Prostate gland (tissue), 2 donors: ENCODE data around the gene RPSA.
"Not testable (repeated sequence)": the region's sequence is repeated elsewhere in the genome, so short reads cannot be mapped to it uniquely, and the experiment has no call there.

Experiments used
- CTCF ChIP-seq, 4 experiments: fragments of 200-600 bp in 2 of 4; fragments of 450-650 bp in 2 of 4; sonication (generic) in 2 of 4; IDR thresholded peaks; 1 replicate in 3 of 4; 2 replicates in 1 of 4; pipeline ENCODE4 v1.5.1; 2016 to 2019; ENCODE audit warnings: antibody characterized with exemption in 4 of 4, mild to moderate bottlenecking in 2 of 4, moderate library complexity in 2 of 4
- POLR2A ChIP-seq: fragments of 450-650 bp; IDR thresholded peaks from one replicate; pipeline ENCODE4 v1.6.1; 2016; ENCODE audit warnings: antibody characterized with exemption, mild to moderate bottlenecking

- not testable (repeated sequence) for TF ChIP-seq POLR2A; CTCF (IDR thresholded peaks at IDR 0.05)
Measured at GRCh38 chr3:39416998-39417397, 10.5 kb downstream of the RPSA start.
